MM.1S (cell line): Measurements from ENCODE around the gene TMEM51.

Source experiments
- DNase-seq: peaks from one replicate; pipeline ENCODE4 v3.0.0-alpha.2; 2015
- H2AFZ ChIP-seq: fragments of 300-600 bp; sonication (generic); 2 replicates; pipeline ENCODE4 v1.6.0; 2016; ENCODE audit warnings: antibody characterized with exemption, low read length
- H3F3A ChIP-seq: fragments of 300-600 bp; sonication (generic); 2 replicates; pipeline ENCODE4 v1.6.1; 2016; ENCODE audit warnings: mild to moderate bottlenecking, antibody characterized with exemption, low read length, moderate library complexity, mixed read lengths; ENCODE audit not compliant: insufficient read depth
- H3K27ac ChIP-seq: fragments of 300-600 bp; sonication (generic); 2 replicates; pipeline ENCODE4 v1.5.1; 2016; ENCODE audit warnings: mild to moderate bottlenecking, low read length
- H3K27me3 ChIP-seq: fragments of 300-600 bp; sonication (generic); replicated peaks from 2 replicates; pipeline ENCODE4 v1.6.0; 2016; ENCODE audit warnings: low read length; ENCODE audit not compliant: insufficient read depth
- H3K36me3 ChIP-seq: fragments of 300-600 bp; sonication (generic); replicated peaks from 2 replicates; pipeline ENCODE4 v1.6.1; 2016; ENCODE audit warnings: mild to moderate bottlenecking, low read length, mixed read lengths; ENCODE audit not compliant: insufficient read depth
- H3K4me1 ChIP-seq: fragments of 300-600 bp; sonication (generic); 2 replicates; pipeline ENCODE4 v1.6.1; 2016; ENCODE audit warnings: low read length, mixed read lengths
- H3K4me2 ChIP-seq: fragments of 300-600 bp; sonication (generic); 2 replicates; pipeline ENCODE4 v1.6.0; 2016; ENCODE audit warnings: low read depth, low read length
- H3K4me3 ChIP-seq: fragments of 300-600 bp; sonication (generic); 2 replicates; pipeline ENCODE4 v1.5.1; 2016; ENCODE audit warnings: low read length, mixed read lengths
- H3K79me2 ChIP-seq: fragments of 300-600 bp; sonication (generic); 2 replicates; pipeline ENCODE4 v1.6.1; 2016; ENCODE audit warnings: mixed run types, low read length, mixed read lengths
- H3K9ac ChIP-seq: fragments of 300-600 bp; sonication (generic); 2 replicates; pipeline ENCODE4 v1.6.1; 2016; ENCODE audit warnings: low read length, mixed read lengths
- H3K9me2 ChIP-seq: fragments of 300-600 bp; sonication (generic); replicated peaks from 2 replicates; pipeline ENCODE4 v1.6.1; 2016; ENCODE audit warnings: mild to moderate bottlenecking, low read length, mixed read lengths; ENCODE audit not compliant: insufficient read depth
- H3K9me3 ChIP-seq: fragments of 300-600 bp; sonication (generic); replicated peaks from 2 replicates; pipeline ENCODE4 v1.6.1; 2016; ENCODE audit warnings: mild to moderate bottlenecking, low read length, mixed read lengths; ENCODE audit not compliant: insufficient read depth
- H4K20me1 ChIP-seq: fragments of 300-600 bp; sonication (generic); 2 replicates; pipeline ENCODE4 v1.6.1; 2016; ENCODE audit warnings: mild to moderate bottlenecking, low read length, moderate library complexity, mixed read lengths; ENCODE audit not compliant: insufficient read depth
- CTCF ChIP-seq: fragments of 300-600 bp; sonication (generic); IDR thresholded peaks from 2 replicates; pipeline ENCODE4 v1.5.1; 2016; ENCODE audit warnings: antibody characterized with exemption, low read length, mixed read lengths
- EZH2 ChIP-seq: fragments of 300-600 bp; sonication (generic); optimal IDR thresholded peaks from 2 replicates; pipeline ENCODE3; 2017; ENCODE audit warnings: low read depth, mild to moderate bottlenecking, antibody characterized with exemption, low read length, mixed read lengths
- EZH2phosphoT487 ChIP-seq: fragments of 300-600 bp; sonication (generic); IDR thresholded peaks from 2 replicates; pipeline ENCODE4 v1.6.1; 2018; ENCODE audit warnings: antibody characterized with exemption, low read length

The TMEM51 gene

GRCh38 chr1:15110128-15110866, 43.2 kb upstream of the TMEM51 start:
- no peak overlapping the region for H3K4me2 ChIP-seq
- H3K79me2 ChIP-seq: no peaks in the 10 kb centered on the region
- no peaks in the 10 kb centered on the region for H3F3A ChIP-seq
- H3K9ac ChIP-seq: no peak overlapping the region
- no peak for DNase-seq
- no peaks in the 10 kb centered on the region for H3K9me2 ChIP-seq
- no peaks in the 10 kb centered on the region for H3K4me1 ChIP-seq
- no peak for TF ChIP-seq EZH2phosphoT487
- no peaks in the 10 kb centered on the region for H3K9me3 ChIP-seq
- no peaks in the 10 kb centered on the region; the same call in 1 of the 2 replicates for H3K27me3 ChIP-seq
- no peaks in the 10 kb centered on the region for H4K20me1 ChIP-seq
- H3K36me3 ChIP-seq: no peaks in the 10 kb centered on the region
- no peak overlapping the region for H3K27ac ChIP-seq
- no peak overlapping the region for H3K4me3 ChIP-seq
- H2AFZ ChIP-seq: no peak overlapping the region

- Histone ChIP-seq H2AFZ (no peak overlapping the region), H3K36me3 (no peaks in the 10 kb centered on the region), H3K4me1 (no peaks in the 10 kb centered on the region), H3K9me2 (no peaks in the 10 kb centered on the region), H3K9me3 (no peaks in the 10 kb centered on the region), H3K27me3 (peaks cover 4% of the 10 kb centered on the region; the same call in 1 of the 2 replicates), H3K79me2 (no peaks in the 10 kb centered on the region), H3F3A (no peaks in the 10 kb centered on the region), H4K20me1 (no peaks in the 10 kb centered on the region), H3K4me3 (no peak overlapping the region), H3K9ac (no peak overlapping the region), H3K27ac (no peak overlapping the region), H3K4me2 (no peak overlapping the region)
- DNase-seq: no peak
- TF ChIP-seq EZH2phosphoT487 (no peak), CTCF (no peak), EZH2 (no peak)
These were observed 42.7 kb upstream of the TMEM51 start for GRCh38 chr1:15110867-15111230.

- no peak overlapping the region for H3K4me2 ChIP-seq
- no peak overlapping the region for H3K4me3 ChIP-seq
- H3K9me3 ChIP-seq: no peaks in the 10 kb centered on the region
- DNase-seq: no peak
- H3K9ac ChIP-seq: no peak overlapping the region
- no peak overlapping the region for H3K27ac ChIP-seq
- H3F3A ChIP-seq: no peaks in the 10 kb centered on the region
- H3K4me1 ChIP-seq: no peaks in the 10 kb centered on the region
- no peaks in the 10 kb centered on the region for H4K20me1 ChIP-seq
- TF ChIP-seq EZH2phosphoT487: no peak
- TF ChIP-seq CTCF: no peak
- no peak for TF ChIP-seq EZH2
- no peaks in the 10 kb centered on the region for H3K79me2 ChIP-seq
- no peaks in the 10 kb centered on the region for H3K36me3 ChIP-seq
- H2AFZ ChIP-seq: no peak overlapping the region
- H3K27me3 ChIP-seq: peaks cover 22% of the 10 kb centered on the region; the same call in 1 of the 2 replicates
- no peaks in the 10 kb centered on the region for H3K9me2 ChIP-seq
These were observed 40.4 kb upstream of the TMEM51 start for GRCh38 chr1:15113146-15113545.

- H3K27ac ChIP-seq: no peak overlapping the region
- no peak for TF ChIP-seq EZH2
- no peak for TF ChIP-seq EZH2phosphoT487
- no peak for TF ChIP-seq CTCF
- peaks cover 26% of the 10 kb centered on the region; the same call in 1 of the 2 replicates for H3K27me3 ChIP-seq
- H3K9ac ChIP-seq: no peak overlapping the region
- H3F3A ChIP-seq: no peaks in the 10 kb centered on the region
- no peak for DNase-seq
- H3K4me2 ChIP-seq: no peak overlapping the region
- no peaks in the 10 kb centered on the region for H3K9me2 ChIP-seq
- no peaks in the 10 kb centered on the region for H3K9me3 ChIP-seq
- no peaks in the 10 kb centered on the region for H3K36me3 ChIP-seq
- no peak overlapping the region for H2AFZ ChIP-seq
- no peaks in the 10 kb centered on the region for H3K4me1 ChIP-seq
- no peak overlapping the region for H3K4me3 ChIP-seq
- H3K79me2 ChIP-seq: no peaks in the 10 kb centered on the region
- H4K20me1 ChIP-seq: no peaks in the 10 kb centered on the region
These were observed 38.7 kb upstream of the TMEM51 start for GRCh38 chr1:15114884-15115283.
